Iris pigment epithelial cell (primary cell): ENCODE results near the gene C10orf53.
"Not testable (repeated sequence)": the region's sequence is repeated elsewhere in the genome, so short reads cannot be mapped to it uniquely, and the experiment has no call there.

ENCODE experiments used
- DNase-seq: peaks from one replicate; pipeline ENCODE4 v3.0.0-alpha.2; 2011; ENCODE audit warnings: low read depth

The C10orf53 gene

GRCh38 chr10:49652421-49653272 is 26.8 kb upstream of the C10orf53 start:
- no peak for DNase-seq

- no peak for DNase-seq
These were observed 26.1 kb upstream of the C10orf53 start for GRCh38 chr10:49653273-49653929.

- DNase-seq: no peak
These were observed 25.3 kb upstream of the C10orf53 start for GRCh38 chr10:49654036-49654693.

- no peak for DNase-seq
These were observed 24.4 kb upstream of the C10orf53 start for GRCh38 chr10:49655099-49655498.

GRCh38 chr10:49656845-49657493 is 22.5 kb upstream of the C10orf53 start:
- DNase-seq: no peak

GRCh38 chr10:49657606-49658005 is 21.8 kb upstream of the C10orf53 start:
- no peak for DNase-seq

GRCh38 chr10:49661140-49661856 is 18.2 kb upstream of the C10orf53 start:
- DNase-seq: no peak

GRCh38 chr10:49662169-49662830 is 17.2 kb upstream of the C10orf53 start:
- DNase-seq: no peak

GRCh38 chr10:49663596-49663995 is 15.9 kb upstream of the C10orf53 start:
- DNase-seq: no peak

- no peak for DNase-seq
These were observed 15.2 kb upstream of the C10orf53 start for GRCh38 chr10:49664006-49664841.

GRCh38 chr10:49664842-49665355 is 14.6 kb upstream of the C10orf53 start:
- no peak for DNase-seq

GRCh38 chr10:49666054-49666615 is 13.3 kb upstream of the C10orf53 start:
- no peak for DNase-seq

- DNase-seq: no peak
These were observed 12.8 kb upstream of the C10orf53 start for GRCh38 chr10:49666685-49667084.

GRCh38 chr10:49667991-49668390 is 11.5 kb upstream of the C10orf53 start:
- DNase-seq: no peak

- no peak for DNase-seq
These were observed 10.8 kb upstream of the C10orf53 start for GRCh38 chr10:49668684-49669083.

- no peak for DNase-seq
These were observed 498 bp upstream of the C10orf53 start for GRCh38 chr10:49678827-49679479.

GRCh38 chr10:49682449-49682848 is 3.0 kb downstream of the C10orf53 start:
- not testable (repeated sequence) for DNase-seq

- DNase-seq: no peak
These were observed 3.4 kb downstream of the C10orf53 start for GRCh38 chr10:49682879-49683278.

- no peak for DNase-seq
These were observed 7.2 kb downstream of the C10orf53 start for GRCh38 chr10:49686651-49687050.
